Stimulated activated naive CD4-positive, alpha-beta T cell treated with Interleukin-2 at 50 U/mL for 16 hours (primary cell): ENCODE results near the gene LGMN.
"Not testable (repeated sequence)": the region's sequence is repeated elsewhere in the genome, so short reads cannot be mapped to it uniquely, and the experiment has no call there.

Experiments
- DNase-seq: peaks from one replicate; lab custom pipeline; 2025; lab: John Stamatoyannopoulos, UW

The LGMN gene

GRCh38 chr14:92760524-92760805 is 12.0 kb upstream of the LGMN start:
- no peak for DNase-seq

GRCh38 chr14:92759679-92760523 is 11.5 kb upstream of the LGMN start:
- DNase-seq, result no peak

GRCh38 chr14:92759300-92759678 is 10.9 kb upstream of the LGMN start:
- no peak for DNase-seq

- DNase-seq, result no peak
Observed at GRCh38 chr14:92756446-92756845, 8.0 kb upstream of the LGMN start.

GRCh38 chr14:92755495-92755894 is 7.1 kb upstream of the LGMN start:
- no peak for DNase-seq

GRCh38 chr14:92754966-92755365 is 6.5 kb upstream of the LGMN start:
- no peak for DNase-seq

GRCh38 chr14:92753250-92753649 is 4.8 kb upstream of the LGMN start:
- no peak for DNase-seq

- DNase-seq, result no peak
Observed at GRCh38 chr14:92751819-92752218, 3.4 kb upstream of the LGMN start.

GRCh38 chr14:92750994-92751400 is 2.6 kb upstream of the LGMN start:
- no peak for DNase-seq

- DNase-seq, result not testable (repeated sequence)
Observed at GRCh38 chr14:92750222-92750728, 1.8 kb upstream of the LGMN start.

GRCh38 chr14:92747701-92748258 is 647 bp downstream of the LGMN start:
- DNase-seq, result no peak

- no peak for DNase-seq
Observed at GRCh38 chr14:92744198-92744597, 4.2 kb downstream of the LGMN start.

- DNase-seq, result no peak
Observed at GRCh38 chr14:92740440-92740839, 8.0 kb downstream of the LGMN start.

- DNase-seq, result no peak
Observed at GRCh38 chr14:92737619-92738188, 10.7 kb downstream of the LGMN start.

GRCh38 chr14:92737206-92737605 is 11.2 kb downstream of the LGMN start:
- no peak for DNase-seq

GRCh38 chr14:92735344-92735743 is 13.1 kb downstream of the LGMN start:
- DNase-seq, result no peak

- DNase-seq, result no peak
Observed at GRCh38 chr14:92734618-92735017, 13.8 kb downstream of the LGMN start.

- DNase-seq, result no peak
Observed at GRCh38 chr14:92733007-92733406, 15.4 kb downstream of the LGMN start.

GRCh38 chr14:92731622-92732115 is 16.8 kb downstream of the LGMN start:
- DNase-seq, result no peak

GRCh38 chr14:92729634-92730358 is 18.6 kb downstream of the LGMN start:
- DNase-seq, result peak; percentile 13

- DNase-seq, result peak; percentile 21
Observed at GRCh38 chr14:92728759-92729364, 19.6 kb downstream of the LGMN start.

- DNase-seq, result no peak
Observed at GRCh38 chr14:92726933-92727262, 21.5 kb downstream of the LGMN start.
